A549 (cell line): ENCODE results near the gene CDC14C. TPM values are rescaled to one million over a fixed set of nuclear protein-coding genes. Genes with fewer than 3 reads are reported as not detected.
A peak's percentile ranks its signal among the peaks of the same experiment; 100 is the strongest.

ENCODE experiments used
- ATAC-seq, 2 experiments: fragments of 200-7000 bp in 1 of 2; fragments of >200 bp in 1 of 2; cut with Nextera tagmentation in 1 of 2; cut with Tn5 transposase in 1 of 2; 3 replicates each; pipeline versions ENCODE4 v1.8.0 to v1.9.1; 2018 to 2020; ENCODE audit warnings: mild to moderate bottlenecking in 1 of 2, moderate library complexity in 1 of 2
- CTCF ChIA-PET: fragments of 300-600 bp; sonication (Branson Sonifier 250); formaldehyde crosslinking; extraction: SDS; loops from one replicate; lab custom pipeline; 2021; ENCODE audit warnings: antibody characterized with exemption, inconsistent platforms; lab: Yijun Ruan, JAX
- POLR2A ChIA-PET: fragments of 350-600 bp; formaldehyde crosslinking; extraction: SDS; loops from one replicate; lab custom pipeline; 2021; ENCODE audit warnings: antibody characterized with exemption, inconsistent platforms; lab: Yijun Ruan, JAX
- DNase-seq, 2 experiments: peaks; one replicate each; pipeline versions ENCODE4 v3.0.0 to v3.0.0-alpha.2; 2011 to 2016; ENCODE audit warnings: low read depth in 1 of 2, low spot score in 1 of 2
- FAIRE-seq: peaks from 2 replicates; lab custom pipeline; 2011; peaks lifted over from hg19 to GRCh38; lab: Jason Lieb, UNC
- H3K27ac ChIP-seq, 2 experiments: fragments of >200 bp; sonication (Bioruptor Twin); formaldehyde crosslinking; 3 replicates each; pipeline ENCODE4 v1.5.1; 2016 to 2017
- H3K4me1 ChIP-seq: fragments of >200 bp; sonication (Bioruptor Twin); formaldehyde crosslinking; 3 replicates; pipeline ENCODE4 v1.6.1; 2016
- H3K4me2 ChIP-seq: fragments of >200 bp; sonication (Bioruptor Twin); formaldehyde crosslinking; 3 replicates; pipeline ENCODE4 v1.6.1; 2016
- H3K4me3 ChIP-seq: fragments of >200 bp; sonication (Bioruptor Twin); formaldehyde crosslinking; 3 replicates; pipeline ENCODE4 v1.5.1; 2016
- H3K9me3 ChIP-seq: fragments of >200 bp; sonication (Bioruptor Twin); formaldehyde crosslinking; 3 replicates; pipeline ENCODE4 v1.6.1; 2016
- ATOH8 ChIP-seq: fragments of 250-450 bp; sonication (Bioruptor Pico); IDR thresholded peaks from 2 replicates; pipeline ENCODE4 v1.5.0; 2020; ENCODE audit warnings: low read depth, mild to moderate bottlenecking, moderate library complexity
- CBX8 ChIP-seq: fragments of 200-600 bp; sonication (generic); IDR thresholded peaks from 2 replicates; pipeline ENCODE4 v1.6.1; 2016
- CHD2 ChIP-seq: fragments of 150-350 bp; IDR thresholded peaks from 2 replicates; pipeline ENCODE4 v1.6.1; 2014; ENCODE audit warnings: low read length; ENCODE audit not compliant: partially characterized antibody
- CHD4 ChIP-seq: fragments of 200-600 bp; sonication (generic); IDR thresholded peaks from 2 replicates; pipeline ENCODE4 v1.6.1; 2016; ENCODE audit warnings: antibody characterized with exemption, mild to moderate bottlenecking, borderline replicate concordance
- CTCF ChIP-seq: fragments of >200 bp; sonication (Bioruptor Twin); formaldehyde crosslinking; IDR thresholded peaks from 3 replicates; pipeline ENCODE4 v1.5.1; 2016
- EHMT2 ChIP-seq: fragments of 200-600 bp; sonication (generic); IDR thresholded peaks from 2 replicates; pipeline ENCODE4 v1.6.1; 2016; ENCODE audit warnings: antibody characterized with exemption, low read depth, mild to moderate bottlenecking, moderate library complexity
- FOXS1 ChIP-seq: fragments of 250-450 bp; sonication (Bioruptor Pico); IDR thresholded peaks from 2 replicates; pipeline ENCODE4 v1.5.0; 2020; ENCODE audit warnings: mild to moderate bottlenecking, moderate library complexity
- GATA3 ChIP-seq: IDR thresholded peaks from 2 replicates; pipeline ENCODE4 v1.6.1; 2012; ENCODE audit warnings: borderline replicate concordance
- JUNB ChIP-seq: fragments of >200 bp; sonication (Bioruptor Twin); formaldehyde crosslinking; IDR thresholded peaks from 2 replicates; pipeline ENCODE4 v1.6.1; 2016
- KDM5A ChIP-seq: fragments of 200-600 bp; sonication (generic); IDR thresholded peaks from 2 replicates; pipeline ENCODE4 v1.6.1; 2016; ENCODE audit warnings: antibody characterized with exemption, mild to moderate bottlenecking
- MAFK ChIP-seq: fragments of 450-650 bp; IDR thresholded peaks from 2 replicates; pipeline ENCODE4 v1.6.1; 2014; ENCODE audit not compliant: partially characterized antibody
- NPAS2 ChIP-seq: fragments of 250-450 bp; sonication (Bioruptor Pico); IDR thresholded peaks from 2 replicates; pipeline ENCODE4 v1.8.0; 2022; ENCODE audit warnings: mild to moderate bottlenecking, moderate library complexity, borderline replicate concordance
- NR3C1 ChIP-seq: fragments of >200 bp; sonication (Bioruptor Twin); formaldehyde crosslinking; IDR thresholded peaks from 3 replicates; pipeline ENCODE4 v1.6.1; 2017
- RAD21 ChIP-seq, 2 experiments: fragments of >200 bp in 1 of 2; sonication (Bioruptor Twin) in 1 of 2; formaldehyde crosslinking in 1 of 2; IDR thresholded peaks in 1 of 2; conservative IDR thresholded peaks in 1 of 2; 2 replicates in 1 of 2; 3 replicates in 1 of 2; pipeline ENCODE4 v1.6.1; 2012 to 2018; ENCODE audit warnings: inconsistent platforms in 1 of 2
- RARB ChIP-seq: fragments of 250-450 bp; sonication (Bioruptor Pico); IDR thresholded peaks from 2 replicates; pipeline ENCODE4 v1.8.0; 2021; ENCODE audit warnings: mild to moderate bottlenecking, moderate library complexity
- RCOR1 ChIP-seq: fragments of 150-350 bp; IDR thresholded peaks from 2 replicates; pipeline ENCODE4 v1.6.1; 2014; ENCODE audit warnings: antibody characterized with exemption, low read length, low read depth
- REST ChIP-seq: fragments of 200-600 bp; sonication (generic); IDR thresholded peaks from 2 replicates; pipeline ENCODE4 v1.6.1; 2016; ENCODE audit warnings: antibody characterized with exemption, mild to moderate bottlenecking, moderate library complexity
- RNF2 ChIP-seq: fragments of 200-600 bp; sonication (generic); IDR thresholded peaks from 2 replicates; pipeline ENCODE4 v1.6.1; 2016; ENCODE audit warnings: low read depth, mild to moderate bottlenecking, antibody characterized with exemption, moderate library complexity, borderline replicate concordance
- SREBF2 ChIP-seq: fragments of 450-650 bp; IDR thresholded peaks from 2 replicates; pipeline ENCODE4 v1.6.1; 2014; ENCODE audit warnings: mild to moderate bottlenecking, moderate library complexity
- ZFP36 ChIP-seq: fragments of 450-650 bp; IDR thresholded peaks from 2 replicates; pipeline ENCODE4 v1.6.1; 2014; ENCODE audit warnings: borderline replicate concordance; ENCODE audit not compliant: partially characterized antibody
- WGBS: methylation state at CpG from one replicate; pipeline ENCODE4 v1.1.6; 2017; ENCODE audit errors: missing lambda C conversion rate; 5-methylcytosine and 5-hydroxymethylcytosine counted together
- polyA plus RNA-seq, 4 experiments: library from polyadenylated mRNA; depleted of rRNA in 3 of 4; stranded (reverse); fragments of >200 nt; fragmentation: RNase III in 1 of 4; extraction: RNeasy Plus Mini Kit Qiagen cat#74134 plus additional on column Dnase treatment in 1 of 4; gene quantifications; 2 replicates in 3 of 4; 3 replicates in 1 of 4; pipeline ENCODE4 v1.2.3, GENCODE V29; 2011 to 2017
- TF ChIP-seq, protein P1 (sequence below): IDR thresholded peaks from 2 replicates; pipeline ENCODE4 v1.6.1; 2012; ENCODE audit warnings: low read depth, borderline replicate concordance
- TF ChIP-seq, protein P2 (sequence below): fragments of >200 bp; sonication (Bioruptor Twin); formaldehyde crosslinking; IDR thresholded peaks from 2 replicates; pipeline ENCODE4 v1.6.1; 2016

Gene CDC14C
- polyA plus RNA-seq, 2 of the 4 experiments (the other 2 are of a cell fraction), result 0.06 TPM

- TF ChIP-seq CHD2, result no peak
These were observed 43.5 kb upstream of the CDC14C start (continued) for GRCh38 chr7:48880851-48881250.

DNA sequence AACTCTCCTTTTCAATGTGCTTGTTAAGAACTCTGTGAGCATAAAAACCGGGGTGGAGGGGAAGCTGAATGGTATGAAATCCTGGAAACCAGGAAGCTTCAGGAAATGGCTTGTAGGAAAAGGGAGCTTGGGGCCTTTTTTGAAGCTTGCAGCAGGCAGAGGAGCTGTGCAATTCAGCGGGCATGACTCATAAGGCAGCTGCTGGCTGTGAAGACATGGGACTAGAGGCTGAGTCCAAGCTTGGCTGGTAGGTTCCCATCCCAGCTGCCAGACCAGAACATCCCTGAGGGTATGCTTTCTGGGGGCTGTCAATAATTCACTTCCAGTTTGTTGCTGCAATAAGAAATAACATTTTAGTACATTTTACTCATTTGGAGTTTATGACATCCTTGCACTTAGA is 36.8 kb upstream of the CDC14C start:
- DNase-seq (peak in 1 of 2 experiments; percentile 8), ATAC-seq (no peak)
- H3K4me3 ChIP-seq, result no peak overlapping the region
- H3K4me1 ChIP-seq, result no peaks in the 10 kb centered on the region
- H3K4me2 ChIP-seq, result no peak overlapping the region
- no peak overlapping the region for H3K27ac ChIP-seq
- TF ChIP-seq ATOH8 (CRISPR knock-in tag) (no peak), CBX8 (no peak), NR3C1 (no peak), KDM5A (no peak)
- TF ChIP-seq, all 56 proteins: peak for 0
- ChIA-PET CTCF (no interaction called here), POLR2A (no interaction called here)
- H3K9me3 ChIP-seq, result no peaks in the 10 kb centered on the region
- WGBS, result 0% methylated on average over 2 of the region's 2 CpGs
- FAIRE-seq, result no peak

- no peak for ATAC-seq
- TF ChIP-seq KDM5A (no peak), CHD4 (no peak), RARB (CRISPR knock-in tag) (no peak), JUNB (no peak), REST (no peak), CTCF (no peak), ZFP36 (no peak), MAFK (no peak), NPAS2 (CRISPR knock-in tag) (no peak), SREBF2 (no peak), FOXS1 (no peak), RAD21 (conservative IDR thresholded peaks at IDR 0.05 in 1 of 2, IDR thresholded peaks at IDR 0.05 in 1 of 2) (no peak), NR3C1 (no peak), RNF2 (no peak), RCOR1 (no peak), GATA3 (no peak), EHMT2 (no peak)
- TF ChIP-seq, protein P1, sequence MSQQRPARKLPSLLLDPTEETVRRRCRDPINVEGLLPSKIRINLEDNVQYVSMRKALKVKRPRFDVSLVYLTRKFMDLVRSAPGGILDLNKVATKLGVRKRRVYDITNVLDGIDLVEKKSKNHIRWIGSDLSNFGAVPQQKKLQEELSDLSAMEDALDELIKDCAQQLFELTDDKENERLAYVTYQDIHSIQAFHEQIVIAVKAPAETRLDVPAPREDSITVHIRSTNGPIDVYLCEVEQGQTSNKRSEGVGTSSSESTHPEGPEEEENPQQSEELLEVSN, result no peak
- TF ChIP-seq, protein P2, sequence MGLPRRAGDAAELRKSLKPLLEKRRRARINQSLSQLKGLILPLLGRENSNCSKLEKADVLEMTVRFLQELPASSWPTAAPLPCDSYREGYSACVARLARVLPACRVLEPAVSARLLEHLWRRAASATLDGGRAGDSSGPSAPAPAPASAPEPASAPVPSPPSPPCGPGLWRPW, result no peak
These were observed 29.8 kb upstream of the CDC14C start for GRCh38 chr7:48894574-48894973.

More at GRCh38 chr7:48894574-48894973, 29.8 kb upstream of the CDC14C start:
- 0% methylated on average over 1 of the region's 1 CpG for WGBS
- H3K4me3 ChIP-seq, result no peak overlapping the region
- DNase-seq (no peak), FAIRE-seq (no peak)
- H3K9me3 ChIP-seq, result no peaks in the 10 kb centered on the region
- H3K4me1 ChIP-seq, result no peaks in the 10 kb centered on the region
- no peak overlapping the region for H3K27ac ChIP-seq
- ChIA-PET CTCF (no interaction called here), POLR2A (no interaction called here)
- no peak overlapping the region for H3K4me2 ChIP-seq
